Upper lobe of right lung (tissue), 1 donor: Measurements from ENCODE around the gene CCDC9. TPM values are rescaled to one million over a fixed set of nuclear protein-coding genes. Genes with fewer than 3 reads are reported as not detected.

Experiments
- ATAC-seq: fragments of 200-7000 bp; cut with Tn5 transposase; one replicate; pipeline ENCODE4 v1.9.1; 2020; ENCODE audit warnings: mild to moderate bottlenecking, moderate library complexity
- DNase-seq: peaks from one replicate; pipeline ENCODE4 v3.0.0-alpha.2; 2020
- H3K27ac ChIP-seq: fragments of 200-600 bp; one replicate; pipeline ENCODE4 v1.8.0; 2022
- H3K27me3 ChIP-seq: fragments of 200-600 bp; one replicate; pipeline ENCODE4 v1.8.0; 2022; ENCODE audit warnings: mild to moderate bottlenecking
- H3K36me3 ChIP-seq: fragments of 200-600 bp; one replicate; pipeline ENCODE4 v1.8.0; 2022
- H3K4me1 ChIP-seq: fragments of 200-600 bp; one replicate; pipeline ENCODE4 v1.8.0; 2022
- H3K4me3 ChIP-seq: fragments of 200-600 bp; one replicate; pipeline ENCODE4 v1.8.0; 2022; ENCODE audit warnings: mild to moderate bottlenecking
- H3K9me3 ChIP-seq: fragments of 200-600 bp; one replicate; pipeline ENCODE4 v1.8.0; 2022
- CTCF ChIP-seq: fragments of 200-600 bp; IDR thresholded peaks from one replicate; pipeline ENCODE4 v1.8.0; 2022; ENCODE audit warnings: antibody characterized with exemption
- intact Hi-C: fragments of 100-400 bp; cut with DNase I; formaldehyde crosslinking; loops from one replicate; pipeline ENCODE4 v1.11.0; 2022
- total RNA-seq: library from RNA; stranded (reverse); fragmentation: NEBNext Ultra II Directional; extraction: Animal tissue kit (Norgen Biotek cat#: 25700); gene quantifications from one replicate; pipeline ENCODE4 v1.2.1, GENCODE V29; 2021
- donor health status: DM: no; HTN: yes; CAD: no; lungs with severe emphysema.

The CCDC9 gene
- total RNA-seq, 1 donor from 2014 or later = 36.1 TPM

DNA sequence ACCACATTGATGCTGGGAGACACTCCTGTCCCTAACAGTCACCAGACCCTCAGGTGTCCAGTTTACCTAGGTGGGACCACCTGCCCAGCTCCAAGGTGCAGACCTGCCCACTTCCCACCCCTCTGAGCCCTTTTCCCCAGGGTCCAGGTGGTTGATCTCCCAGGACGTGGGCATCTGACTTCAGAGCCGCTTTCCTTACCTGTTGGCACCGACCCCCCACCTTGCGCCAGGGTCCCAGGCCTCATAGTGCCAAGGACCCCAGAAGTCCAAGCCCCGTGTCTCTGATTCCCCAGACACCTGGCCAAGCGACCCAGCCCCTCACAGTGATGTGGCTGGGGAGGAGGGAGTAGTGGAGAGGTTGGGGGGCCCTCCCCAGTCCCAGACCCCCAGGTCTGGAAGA is 15.8 kb upstream of the CCDC9 start:
- no peaks in the 10 kb centered on the region for H3K27me3 ChIP-seq
- DNase-seq (no peak), ATAC-seq (no peak)
- H3K4me3 ChIP-seq = no peak overlapping the region
- no peaks in the 10 kb centered on the region for H3K36me3 ChIP-seq
- H3K27ac ChIP-seq = no peak overlapping the region
- no peaks in the 10 kb centered on the region for H3K9me3 ChIP-seq
- H3K4me1 ChIP-seq = peaks cover 24% of the 10 kb centered on the region
- intact Hi-C loops = no loop called here
- TF ChIP-seq CTCF = no peak

- Histone ChIP-seq H3K4me3 (no peak overlapping the region), H3K9me3 (no peaks in the 10 kb centered on the region), H3K27me3 (no peaks in the 10 kb centered on the region), H3K27ac (no peak overlapping the region), H3K36me3 (no peaks in the 10 kb centered on the region), H3K4me1 (peaks cover 24% of the 10 kb centered on the region)
- peak; percentile 90 for DNase-seq
- peak; percentile 66 for ATAC-seq
- intact Hi-C loops = no loop called here
- TF ChIP-seq CTCF = no peak
Measured at GRCh38 chr19:47240996-47241918, 15.1 kb upstream of the CCDC9 start.

DNA sequence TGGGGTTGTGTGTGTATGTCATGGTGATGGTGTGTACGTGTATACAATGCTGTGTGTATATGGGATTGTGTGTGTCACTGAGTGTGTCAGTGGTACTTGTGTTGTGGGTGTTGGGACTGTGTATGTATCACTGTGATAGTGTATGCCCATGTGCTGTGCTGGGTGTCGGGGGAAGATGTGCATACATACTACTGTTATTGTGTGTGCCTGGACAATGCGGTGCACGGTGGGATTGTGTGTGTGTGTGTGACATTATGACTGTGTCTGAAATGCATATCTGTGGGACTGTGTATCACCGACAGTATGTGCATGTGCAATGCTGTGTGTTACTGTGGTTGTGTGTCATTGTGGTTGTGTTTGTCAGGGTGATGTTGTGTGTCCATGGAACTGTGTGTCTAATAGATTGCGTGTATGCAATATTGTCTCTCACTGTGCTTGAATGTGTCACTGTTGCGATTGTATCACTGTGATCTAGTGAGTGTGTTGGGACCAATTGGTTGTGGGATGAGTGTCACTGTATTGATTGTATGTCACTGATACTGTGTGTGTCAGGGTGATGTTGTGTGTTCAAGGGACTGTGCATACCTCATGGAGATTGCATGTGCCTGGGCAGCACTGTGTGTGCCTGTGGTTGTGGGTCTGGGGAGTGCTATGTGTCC is 14.3 kb upstream of the CCDC9 start:
- ATAC-seq (no peak), DNase-seq (no peak)
- Histone ChIP-seq H3K36me3 (no peaks in the 10 kb centered on the region), H3K27me3 (no peaks in the 10 kb centered on the region), H3K27ac (no peak overlapping the region), H3K4me3 (no peak overlapping the region), H3K9me3 (no peaks in the 10 kb centered on the region), H3K4me1 (peaks cover 24% of the 10 kb centered on the region)
- no peak for TF ChIP-seq CTCF
- intact Hi-C loops = no loop called here

- no peak for TF ChIP-seq CTCF
- Histone ChIP-seq H3K9me3 (no peaks in the 10 kb centered on the region), H3K27me3 (no peaks in the 10 kb centered on the region), H3K4me3 (peak overlapping the region; percentile 33), H3K4me1 (peaks cover 24% of the 10 kb centered on the region), H3K36me3 (no peaks in the 10 kb centered on the region), H3K27ac (no peak overlapping the region)
- no peak for DNase-seq
- ATAC-seq = no peak
- intact Hi-C loops = no loop called here
Measured at GRCh38 chr19:47243364-47243775, 13.0 kb upstream of the CCDC9 start.

GRCh38 chr19:47243776-47244547 is 12.4 kb upstream of the CCDC9 start:
- ATAC-seq (peak; percentile 92), DNase-seq (peak; percentile 96)
- Histone ChIP-seq H3K36me3 (no peaks in the 10 kb centered on the region), H3K27ac (peak overlapping the region; percentile 55), H3K4me1 (peaks cover 24% of the 10 kb centered on the region), H3K4me3 (peak overlapping the region; percentile 33), H3K9me3 (no peaks in the 10 kb centered on the region), H3K27me3 (no peaks in the 10 kb centered on the region)
- intact Hi-C loops = no loop called here
- TF ChIP-seq CTCF = peak; percentile 98
